Smooth muscle cell (in vitro differentiated cells): ENCODE data around the gene LRP2BP. TPM values are rescaled to one million over a fixed set of nuclear protein-coding genes. Genes with fewer than 3 reads are reported as not detected.

Experiments used
- DNase-seq: peaks from one replicate; lab custom pipeline; 2025; ENCODE audit not compliant: unreplicated experiment; lab: John Stamatoyannopoulos, UW
- H2AFZ ChIP-seq: fragments of 200-600 bp; sonication (generic); 2 replicates; pipeline ENCODE4 v1.6.0; 2016; ENCODE audit warnings: antibody characterized with exemption, low read depth, mild to moderate bottlenecking
- H3F3A ChIP-seq: fragments of 200-600 bp; sonication (generic); 2 replicates; pipeline ENCODE4 v1.6.0; 2017; ENCODE audit warnings: antibody characterized with exemption, low read depth
- H3K27ac ChIP-seq: fragments of 200-600 bp; sonication (generic); 2 replicates; pipeline ENCODE4 v1.5.1; 2016; ENCODE audit warnings: low read depth, mild to moderate bottlenecking
- H3K27me3 ChIP-seq: fragments of 200-600 bp; sonication (generic); 2 replicates; pipeline ENCODE4 v1.6.1; 2016; ENCODE audit warnings: low read depth, mild to moderate bottlenecking
- H3K36me3 ChIP-seq: fragments of 200-600 bp; sonication (generic); 2 replicates; pipeline ENCODE4 v1.5.1; 2016; ENCODE audit warnings: low read depth
- H3K4me1 ChIP-seq: fragments of 200-600 bp; sonication (generic); 2 replicates; pipeline ENCODE4 v1.5.1; 2016; ENCODE audit warnings: low read depth
- H3K4me2 ChIP-seq: fragments of 200-600 bp; sonication (generic); 2 replicates; pipeline ENCODE4 v1.6.0; 2016; ENCODE audit warnings: mild to moderate bottlenecking
- H3K4me3 ChIP-seq: fragments of 200-600 bp; sonication (generic); 2 replicates; pipeline ENCODE4 v1.5.1; 2016; ENCODE audit warnings: mild to moderate bottlenecking
- H3K79me2 ChIP-seq: fragments of 200-600 bp; sonication (generic); 2 replicates; pipeline ENCODE4 v1.6.0; 2016; ENCODE audit warnings: low read depth, mild to moderate bottlenecking
- H3K9ac ChIP-seq: fragments of 200-600 bp; sonication (generic); 2 replicates; pipeline ENCODE4 v1.6.0; 2016; ENCODE audit warnings: low read depth
- H3K9me3 ChIP-seq: fragments of 200-600 bp; sonication (generic); replicated peaks from 2 replicates; pipeline ENCODE4 v1.5.1; 2016; ENCODE audit warnings: low read depth
- H4K20me1 ChIP-seq: fragments of 200-600 bp; sonication (generic); 2 replicates; pipeline ENCODE4 v1.6.0; 2016; ENCODE audit warnings: low read depth
- WGBS: methylation state at CpG from one replicate; pipeline ENCODE4 v1.1.7; 2016; ENCODE audit warnings: low lambda C conversion rate; 5-methylcytosine and 5-hydroxymethylcytosine counted together
- polyA plus RNA-seq: library from polyadenylated mRNA; unstranded; fragments of >200 nt; fragmentation: Nextera tagmentation; extraction: Ambion mirVana; gene quantifications from 2 replicates; pipeline ENCODE4 v1.2.1, GENCODE V29; 2016
- total RNA-seq: library from RNA; depleted of rRNA; stranded (reverse); fragments of >200 nt; gene quantifications from 2 replicates; pipeline ENCODE4 v1.2.3, GENCODE V29; 2014
- TF ChIP-seq, protein P1 (sequence below): fragments of 200-600 bp; sonication (generic); IDR thresholded peaks from 2 replicates; pipeline ENCODE4 v1.5.1; 2017; ENCODE audit warnings: borderline replicate concordance, mild to moderate bottlenecking, antibody characterized with exemption; ENCODE audit not compliant: insufficient read depth, poor library complexity, severe bottlenecking

LRP2BP gene
- total and polyA plus RNA-seq, 2 experiments from 2014 or later: 0.48 to 1.4 TPM

DNA sequence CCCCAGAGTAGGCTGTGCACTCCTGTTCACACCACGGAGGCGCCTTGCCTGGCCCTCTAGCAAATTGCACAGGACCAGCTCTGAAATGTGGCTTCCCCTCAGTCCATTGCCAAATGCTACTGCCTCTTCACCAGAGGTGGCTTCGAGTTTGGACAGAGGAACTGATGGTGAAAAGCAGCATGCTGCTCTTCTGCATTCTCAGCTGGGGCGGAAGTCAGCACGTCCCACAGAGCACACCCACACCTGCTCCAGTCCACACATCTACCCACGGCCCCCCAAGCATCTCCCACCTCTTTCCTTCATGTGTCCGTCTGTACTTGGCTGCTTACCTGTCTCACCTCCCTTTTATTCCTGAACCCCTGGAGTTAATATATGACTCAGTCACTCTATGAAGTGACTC is 43.5 kb downstream of the LRP2BP start:
- H3K79me2 ChIP-seq: no peaks in the 10 kb centered on the region
- H3K36me3 ChIP-seq: no peaks in the 10 kb centered on the region
- H3K4me3 ChIP-seq: no peak overlapping the region
- no peak overlapping the region for H2AFZ ChIP-seq
- no peaks in the 10 kb centered on the region for H3K4me1 ChIP-seq
- no peaks in the 10 kb centered on the region for H3K27me3 ChIP-seq
- H4K20me1 ChIP-seq: no peaks in the 10 kb centered on the region
- TF ChIP-seq, protein P1, sequence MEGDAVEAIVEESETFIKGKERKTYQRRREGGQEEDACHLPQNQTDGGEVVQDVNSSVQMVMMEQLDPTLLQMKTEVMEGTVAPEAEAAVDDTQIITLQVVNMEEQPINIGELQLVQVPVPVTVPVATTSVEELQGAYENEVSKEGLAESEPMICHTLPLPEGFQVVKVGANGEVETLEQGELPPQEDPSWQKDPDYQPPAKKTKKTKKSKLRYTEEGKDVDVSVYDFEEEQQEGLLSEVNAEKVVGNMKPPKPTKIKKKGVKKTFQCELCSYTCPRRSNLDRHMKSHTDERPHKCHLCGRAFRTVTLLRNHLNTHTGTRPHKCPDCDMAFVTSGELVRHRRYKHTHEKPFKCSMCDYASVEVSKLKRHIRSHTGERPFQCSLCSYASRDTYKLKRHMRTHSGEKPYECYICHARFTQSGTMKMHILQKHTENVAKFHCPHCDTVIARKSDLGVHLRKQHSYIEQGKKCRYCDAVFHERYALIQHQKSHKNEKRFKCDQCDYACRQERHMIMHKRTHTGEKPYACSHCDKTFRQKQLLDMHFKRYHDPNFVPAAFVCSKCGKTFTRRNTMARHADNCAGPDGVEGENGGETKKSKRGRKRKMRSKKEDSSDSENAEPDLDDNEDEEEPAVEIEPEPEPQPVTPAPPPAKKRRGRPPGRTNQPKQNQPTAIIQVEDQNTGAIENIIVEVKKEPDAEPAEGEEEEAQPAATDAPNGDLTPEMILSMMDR: no peak
- no peaks in the 10 kb centered on the region for H3K9me3 ChIP-seq
- 98% methylated on average over 7 of the region's 7 CpGs for WGBS
- no peak overlapping the region for H3K4me2 ChIP-seq
- H3K9ac ChIP-seq: no peak overlapping the region
- no peak for DNase-seq
- H3K27ac ChIP-seq: no peak overlapping the region
- no peaks in the 10 kb centered on the region for H3F3A ChIP-seq

DNA sequence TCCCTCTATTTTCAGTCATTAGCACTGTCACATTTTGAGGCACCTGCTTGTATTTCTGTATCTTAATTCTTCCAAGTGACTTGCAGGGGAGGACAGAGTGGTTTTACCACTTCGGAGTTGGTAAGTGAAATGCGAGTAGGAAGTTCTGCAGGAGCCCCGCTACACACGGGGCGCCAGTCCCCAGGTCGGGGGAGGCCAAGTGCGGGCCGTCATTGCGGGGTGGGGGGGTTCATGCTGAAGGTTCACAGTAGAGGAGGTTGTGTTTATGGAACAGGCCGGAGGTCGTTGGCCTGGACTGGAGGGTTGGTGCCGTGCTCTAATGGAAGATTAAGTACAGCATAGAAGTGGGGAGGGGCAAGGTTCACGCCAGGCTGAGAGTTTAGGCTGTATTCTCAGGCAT is 44.0 kb downstream of the LRP2BP start:
- H3K4me1 ChIP-seq: no peaks in the 10 kb centered on the region
- H4K20me1 ChIP-seq: no peaks in the 10 kb centered on the region
- WGBS: 92% methylated on average over 13 of the region's 13 CpGs
- H3K9ac ChIP-seq: no peak overlapping the region
- no peaks in the 10 kb centered on the region for H3K79me2 ChIP-seq
- H3K4me3 ChIP-seq: no peak overlapping the region
- no peak for DNase-seq
- no peak overlapping the region for H3K27ac ChIP-seq
- no peaks in the 10 kb centered on the region for H3K27me3 ChIP-seq
- no peak overlapping the region for H3K4me2 ChIP-seq
- no peaks in the 10 kb centered on the region for H3K9me3 ChIP-seq
- H3K36me3 ChIP-seq: no peaks in the 10 kb centered on the region
- H3F3A ChIP-seq: no peaks in the 10 kb centered on the region
- H2AFZ ChIP-seq: no peak overlapping the region
- TF ChIP-seq, protein P1: no peak

DNA sequence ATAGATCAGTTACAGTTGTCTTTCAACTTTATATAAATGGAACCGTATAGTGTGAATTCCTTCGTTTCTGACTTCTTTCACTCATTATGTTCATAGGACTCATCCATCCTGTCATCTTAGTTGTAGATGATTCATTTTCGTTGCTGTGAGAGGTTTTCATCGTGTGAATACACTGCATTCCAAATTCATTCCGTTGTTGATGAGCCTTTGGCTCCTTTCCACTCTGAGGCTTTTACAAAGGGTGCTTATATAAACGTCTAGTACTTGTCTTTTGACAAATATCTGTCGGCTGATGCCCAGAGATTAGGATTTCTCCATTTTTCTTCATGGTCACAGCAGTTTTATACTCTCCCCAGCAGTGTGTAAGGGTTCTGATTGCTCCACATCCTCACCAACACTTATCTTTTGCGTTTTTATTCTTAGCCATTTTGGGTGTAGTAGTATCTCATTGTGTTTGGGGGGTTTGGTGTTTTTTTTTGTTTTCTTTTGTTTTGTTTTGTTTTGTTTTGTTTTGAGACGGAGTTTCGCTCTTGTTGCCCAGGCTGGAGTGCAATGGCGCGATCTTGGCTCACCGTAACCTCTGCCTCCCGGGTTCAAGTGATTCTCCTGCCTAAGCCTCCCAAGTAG is 48.6 kb downstream of the LRP2BP start:
- Histone ChIP-seq H3K36me3 (no peaks in the 10 kb centered on the region), H3K9me3 (no peaks in the 10 kb centered on the region), H3F3A (no peaks in the 10 kb centered on the region), H3K4me3 (no peak overlapping the region), H3K27me3 (no peaks in the 10 kb centered on the region), H4K20me1 (no peaks in the 10 kb centered on the region), H3K4me1 (no peaks in the 10 kb centered on the region), H3K79me2 (no peaks in the 10 kb centered on the region), H3K27ac (no peak overlapping the region), H3K9ac (no peak overlapping the region), H3K4me2 (no peak overlapping the region), H2AFZ (no peak overlapping the region)
- DNase-seq: no peak
- TF ChIP-seq, protein P1: no peak
- WGBS: 95% methylated on average over 14 of the region's 14 CpGs
